Ectodermal cell (in vitro differentiated cells): Measurements from ENCODE around the gene NECTIN2.
"Not testable (repeated sequence)": the region's sequence is repeated elsewhere in the genome, so short reads cannot be mapped to it uniquely, and the experiment has no call there.

Source experiments
- H3K27ac ChIP-seq: 2 replicates; pipeline ENCODE4 v1.7.0; 2013; ENCODE audit warnings: mild to moderate bottlenecking, low read depth, low read length; ENCODE audit not compliant: insufficient read depth, poor library complexity, severe bottlenecking
- H3K27me3 ChIP-seq: 2 replicates; pipeline ENCODE4 v1.7.0; 2013; ENCODE audit warnings: mild to moderate bottlenecking, low read length; ENCODE audit not compliant: insufficient read depth, control insufficient read depth, poor library complexity, severe bottlenecking
- H3K36me3 ChIP-seq: one replicate; pipeline ENCODE4 v1.7.0; 2013; ENCODE audit warnings: low read length; ENCODE audit not compliant: control insufficient read depth, insufficient read depth
- H3K4me1 ChIP-seq: one replicate; pipeline ENCODE4 v1.7.0; 2013; ENCODE audit warnings: low read length; ENCODE audit not compliant: control insufficient read depth, insufficient read depth
- H3K4me3 ChIP-seq: 2 replicates; pipeline ENCODE4 v1.7.0; 2013; ENCODE audit warnings: low read depth, low read length, control low read depth; ENCODE audit not compliant: insufficient read depth
- H3K9me3 ChIP-seq: 2 replicates; pipeline ENCODE4 v1.7.0; 2013; ENCODE audit warnings: mild to moderate bottlenecking, low read length, moderate library complexity; ENCODE audit not compliant: control insufficient read depth
- WGBS, 2 experiments: methylation state at CpG; one replicate each; pipeline ENCODE4 v1.1.7; 2013; ENCODE audit warnings: missing lambda C conversion rate in 2 of 2; 5-methylcytosine and 5-hydroxymethylcytosine counted together

The NECTIN2 gene

GRCh38 chr19:44924243-44924725, 78.2 kb downstream of the NECTIN2 start:
- H3K27ac ChIP-seq, result no peak overlapping the region
- no peaks in the 10 kb centered on the region for H3K36me3 ChIP-seq
- no peaks in the 10 kb centered on the region for H3K27me3 ChIP-seq
- no peaks in the 10 kb centered on the region for H3K4me1 ChIP-seq
- H3K4me3 ChIP-seq, result no peak overlapping the region
- WGBS, 2 experiments, result 92 to 93% methylated on average over 8 of the region's 8 CpGs
- no peaks in the 10 kb centered on the region for H3K9me3 ChIP-seq

GRCh38 chr19:44925114-44925891, 79.2 kb downstream of the NECTIN2 start:
- no peaks in the 10 kb centered on the region for H3K4me1 ChIP-seq
- no peak overlapping the region for H3K4me3 ChIP-seq
- H3K27me3 ChIP-seq, result no peaks in the 10 kb centered on the region
- 87 to 90% methylated on average over 7 to 8 of the region's 8 CpGs for WGBS, 2 experiments
- H3K36me3 ChIP-seq, result no peaks in the 10 kb centered on the region
- no peak overlapping the region for H3K27ac ChIP-seq
- no peaks in the 10 kb centered on the region for H3K9me3 ChIP-seq

GRCh38 chr19:44926245-44927077, 80.4 kb downstream of the NECTIN2 start:
- not testable (repeated sequence) for H3K27me3 ChIP-seq, H3K4me3 ChIP-seq, H3K36me3 ChIP-seq, H3K27ac ChIP-seq, H3K9me3 ChIP-seq, H3K4me1 ChIP-seq
- WGBS, 2 experiments, result 72 to 81% methylated on average over 17 to 18 of the region's 19 CpGs

- Histone ChIP-seq H3K4me1 (no peaks in the 10 kb centered on the region), H3K27me3 (no peaks in the 10 kb centered on the region), H3K4me3 (no peak overlapping the region), H3K9me3 (no peaks in the 10 kb centered on the region), H3K27ac (no peak overlapping the region), H3K36me3 (no peaks in the 10 kb centered on the region)
- WGBS, 2 experiments, result 89 to 93% methylated on average over 5 of the region's 5 CpGs
Observed at GRCh38 chr19:44927746-44928145, 81.6 kb downstream of the NECTIN2 start.

- Histone ChIP-seq H3K4me3 (no peak overlapping the region), H3K4me1 (no peaks in the 10 kb centered on the region), H3K27ac (no peak overlapping the region), H3K9me3 (no peaks in the 10 kb centered on the region), H3K27me3 (no peaks in the 10 kb centered on the region), H3K36me3 (no peaks in the 10 kb centered on the region)
- 93 to 98% methylated on average over 7 of the region's 7 CpGs for WGBS, 2 experiments
Observed at GRCh38 chr19:44930088-44930487, 84.0 kb downstream of the NECTIN2 start.

GRCh38 chr19:44931541-44931940, 85.4 kb downstream of the NECTIN2 start:
- H3K9me3 ChIP-seq, result no peaks in the 10 kb centered on the region
- 92 to 98% methylated on average over 4 of the region's 4 CpGs for WGBS, 2 experiments
- no peaks in the 10 kb centered on the region for H3K36me3 ChIP-seq

More at GRCh38 chr19:44931541-44931940, 85.4 kb downstream of the NECTIN2 start:
- H3K27me3 ChIP-seq, result no peaks in the 10 kb centered on the region
- no peak overlapping the region for H3K27ac ChIP-seq
- H3K4me3 ChIP-seq, result no peak overlapping the region
- H3K4me1 ChIP-seq, result no peaks in the 10 kb centered on the region
